SK-N-SH (cell line): Measurements from ENCODE around the gene ZBTB38. TPM values are rescaled to one million over a fixed set of nuclear protein-coding genes. Genes with fewer than 3 reads are reported as not detected.

ENCODE experiments used
- CTCF ChIA-PET: fragments of 300-600, 350-600 bp; formaldehyde crosslinking; extraction: SDS; loops from one replicate; lab custom pipeline; 2021; lab: Yijun Ruan, JAX
- POLR2A ChIA-PET: fragments of 350-600 bp; sonication (Branson Sonifier 250); formaldehyde crosslinking; extraction: SDS; loops from one replicate; lab custom pipeline; 2020; ENCODE audit warnings: antibody characterized with exemption, inconsistent platforms; lab: Yijun Ruan, JAX
- DNase-seq: peaks from one replicate; pipeline ENCODE4 v3.0.0; 2012
- H2AFZ ChIP-seq: fragments of 200-600 bp; sonication (generic); 2 replicates; pipeline ENCODE4 v1.8.1; 2016; ENCODE audit warnings: antibody characterized with exemption, mild to moderate bottlenecking, low read depth
- H3F3A ChIP-seq: fragments of 200-600 bp; sonication (generic); replicated peaks from 2 replicates; pipeline ENCODE3; 2016; ENCODE audit warnings: antibody characterized with exemption, mild to moderate bottlenecking; ENCODE audit not compliant: insufficient read depth
- H3K27ac ChIP-seq, 2 experiments: fragments of 200-500 bp in 1 of 2; fragments of 200-600 bp in 1 of 2; sonication (Bioruptor generic) in 1 of 2; sonication (generic), shearing (Covaris generic) in 1 of 2; 2 replicates each; pipeline versions ENCODE4 v1.5.1 to v1.6.1; 2014 to 2016; ENCODE audit warnings: low read depth in 2 of 2, inconsistent platforms in 1 of 2, low read length in 1 of 2, mild to moderate bottlenecking in 1 of 2, mixed read lengths in 1 of 2
- H3K27me3 ChIP-seq: fragments of 200-600 bp; sonication (generic), shearing (Covaris generic); 2 replicates; pipeline ENCODE4 v1.6.1; 2016; ENCODE audit warnings: mixed run types; ENCODE audit not compliant: insufficient read depth
- H3K36me3 ChIP-seq, 2 experiments: fragments of 200-500 bp in 1 of 2; fragments of 200-600 bp in 1 of 2; sonication (Bioruptor generic) in 1 of 2; sonication (generic) in 1 of 2; replicated peaks in 1 of 2; 2 replicates each; pipeline versions ENCODE3 to v1.5.1; 2014 to 2016; ENCODE audit warnings: low read length in 1 of 2, mild to moderate bottlenecking in 1 of 2; ENCODE audit not compliant: insufficient read depth in 2 of 2, control insufficient read depth in 1 of 2
- H3K4me1 ChIP-seq, 2 experiments: fragments of 200-500 bp in 1 of 2; fragments of 200-600 bp in 1 of 2; sonication (Bioruptor generic) in 1 of 2; sonication (generic), shearing (Covaris generic) in 1 of 2; 2 replicates each; pipeline versions ENCODE4 v1.5.1 to v1.6.1; 2014 to 2016; ENCODE audit warnings: low read depth in 1 of 2, low read length in 1 of 2, mixed run types in 1 of 2; ENCODE audit not compliant: insufficient read depth in 2 of 2, control insufficient read depth in 1 of 2
- H3K4me2 ChIP-seq: fragments of 200-600 bp; sonication (generic), shearing (Covaris generic); 2 replicates; pipeline ENCODE4 v1.6.1; 2017; ENCODE audit warnings: mixed run types
- H3K4me3 ChIP-seq, 2 experiments: fragments of 200-500 bp in 1 of 2; fragments of 200-600 bp in 1 of 2; sonication (Bioruptor generic) in 1 of 2; sonication (generic), shearing (Covaris generic) in 1 of 2; 2 replicates each; pipeline versions ENCODE4 v1.5.1 to v1.8.1; 2014 to 2016; ENCODE audit warnings: low read depth in 2 of 2, inconsistent platforms in 1 of 2, low read length in 1 of 2, mild to moderate bottlenecking in 1 of 2, mixed read lengths in 1 of 2, moderate library complexity in 1 of 2
- H3K79me2 ChIP-seq: fragments of 200-600 bp; sonication (generic); 2 replicates; pipeline ENCODE4 v1.8.1; 2017; ENCODE audit warnings: mild to moderate bottlenecking; ENCODE audit not compliant: insufficient read depth
- H3K9ac ChIP-seq: fragments of 200-600 bp; sonication (generic); 2 replicates; pipeline ENCODE4 v1.6.1; 2017; ENCODE audit warnings: mixed run types
- H3K9me2 ChIP-seq: fragments of 200-600 bp; sonication (generic); 2 replicates; pipeline ENCODE4 v1.6.1; 2017; ENCODE audit warnings: mixed run types
- H3K9me3 ChIP-seq: fragments of 200-600 bp; sonication (generic); 2 replicates; pipeline ENCODE4 v1.6.1; 2017; ENCODE audit warnings: mixed run types, mild to moderate bottlenecking, moderate library complexity
- H4K20me1 ChIP-seq: fragments of 200-600 bp; sonication (generic); 2 replicates; pipeline ENCODE4 v1.6.1; 2017; ENCODE audit warnings: mild to moderate bottlenecking, mixed run types; ENCODE audit not compliant: insufficient read depth
- CHD2 ChIP-seq: fragments of 150-350 bp; IDR thresholded peaks from 2 replicates; pipeline ENCODE4 v1.6.1; 2018; ENCODE audit warnings: low read length; ENCODE audit not compliant: partially characterized antibody
- EP300 ChIP-seq, 2 experiments: IDR thresholded peaks; 2 replicates each; pipeline versions ENCODE4 v1.4.0 to v1.6.1; 2012; ENCODE audit warnings: borderline replicate concordance in 1 of 2, low read depth in 1 of 2, low read length in 1 of 2
- FOSL2 ChIP-seq: IDR thresholded peaks from 2 replicates; pipeline ENCODE4 v1.4.0; 2012; ENCODE audit warnings: low read depth, mild to moderate bottlenecking, moderate library complexity, borderline replicate concordance
- GABPA ChIP-seq: IDR thresholded peaks from 2 replicates; pipeline ENCODE4 v1.4.0; 2012; ENCODE audit warnings: low read depth, mild to moderate bottlenecking
- JUND ChIP-seq: IDR thresholded peaks from 2 replicates; pipeline ENCODE4 v1.4.0; 2012
- MAX ChIP-seq: IDR thresholded peaks from 2 replicates; pipeline ENCODE4 v1.4.0; 2012; ENCODE audit warnings: low read depth
- MEF2A ChIP-seq: IDR thresholded peaks from 2 replicates; pipeline ENCODE4 v1.4.0; 2012; ENCODE audit warnings: low read depth, borderline replicate concordance
- MXI1 ChIP-seq: IDR thresholded peaks from 2 replicates; pipeline ENCODE4 v1.6.1; 2012; ENCODE audit warnings: mild to moderate bottlenecking, low read depth, low read length, improper control_type of control experiment
- NFIC ChIP-seq: IDR thresholded peaks from 2 replicates; pipeline ENCODE4 v1.4.0; 2012; ENCODE audit warnings: borderline replicate concordance
- PBX3 ChIP-seq: IDR thresholded peaks from 2 replicates; pipeline ENCODE4; 2012
- POLR2AphosphoS5 ChIP-seq: IDR thresholded peaks from 2 replicates; pipeline ENCODE4 v1.6.1; 2012; ENCODE audit warnings: low read depth, low read length
- REST ChIP-seq: IDR thresholded peaks from 2 replicates; pipeline ENCODE4 v1.6.1; 2012; ENCODE audit warnings: mild to moderate bottlenecking, low read depth, low read length, moderate library complexity
- RXRA ChIP-seq: IDR thresholded peaks from 2 replicates; pipeline ENCODE4 v1.4.0; 2012; ENCODE audit warnings: low read depth, mild to moderate bottlenecking, borderline replicate concordance
- SMC3 ChIP-seq: IDR thresholded peaks from 2 replicates; pipeline ENCODE4 v1.6.1; 2012; ENCODE audit warnings: low read depth, low read length, improper control_type of control experiment
- TCF12 ChIP-seq: IDR thresholded peaks from 2 replicates; pipeline ENCODE4 v1.4.0; 2012
- TEAD4 ChIP-seq: IDR thresholded peaks from 2 replicates; pipeline ENCODE4 v1.4.0; 2012; ENCODE audit warnings: mild to moderate bottlenecking, borderline replicate concordance; ENCODE audit not compliant: insufficient read depth
- WGBS: methylation state at CpG from one replicate; pipeline ENCODE4 v1.1.6; 2017; ENCODE audit warnings: low lambda C conversion rate; 5-methylcytosine and 5-hydroxymethylcytosine counted together
- polyA plus RNA-seq, 3 experiments: library from polyadenylated mRNA; depleted of rRNA; stranded (reverse); fragments of >200 nt; gene quantifications; 2 replicates each; pipeline ENCODE4 v1.2.3, GENCODE V29; 2012

ZBTB38 gene
- polyA plus RNA-seq, 1 of the 3 experiments (the other 2 are of a cell fraction), result 10.1 TPM

GRCh38 chr3:141407047-141407446 is 38.7 kb downstream of the ZBTB38 start:
- H4K20me1 ChIP-seq, result no peaks in the 10 kb centered on the region
- no peak overlapping the region for H3K4me3 ChIP-seq
- H3K79me2 ChIP-seq, result peaks cover 69% of the 10 kb centered on the region
- POLR2A ChIA-PET, result no interaction called here
- H3K4me1 ChIP-seq, result peaks cover 6 to 42% of the 10 kb centered on the region in 2 experiments
- no peaks in the 10 kb centered on the region for H3K9me2 ChIP-seq
- no peak overlapping the region for H2AFZ ChIP-seq
- H3K9me3 ChIP-seq, result no peaks in the 10 kb centered on the region
- H3K4me2 ChIP-seq, result no peak overlapping the region
- H3K9ac ChIP-seq, result no peak overlapping the region
- no peak for TF ChIP-seq MEF2A
- peak in 1 of 2 experiments; percentile 63; a peak in 1 of 4 replicates for TF ChIP-seq EP300 (IDR thresholded peaks at IDR 0.05; ENCODE audit: borderline replicate concordance in 1 of 2, low read depth in 1 of 2, low read length in 1 of 2)
- peak; percentile 66 for TF ChIP-seq JUND
- TF ChIP-seq REST, result no peak
- peak; percentile 39; the same call in 1 of the 2 replicates for TF ChIP-seq NFIC
- TF ChIP-seq MXI1, result no peak
- TF ChIP-seq FOSL2, result peak; percentile 52
- TF ChIP-seq SMC3, result no peak
- peak; percentile 49; the same call in 1 of the 2 replicates for TF ChIP-seq RXRA
- no peak for TF ChIP-seq CHD2
- peak; percentile 90 for TF ChIP-seq TCF12
- TF ChIP-seq GABPA, result no peak
- TF ChIP-seq MAX, result peak; percentile 59
- no peak for TF ChIP-seq TEAD4
- TF ChIP-seq POLR2AphosphoS5, result no peak
- TF ChIP-seq PBX3, result peak; percentile 56
- DNase-seq, result no peak
- 54% methylated on average over 4 of the region's 4 CpGs for WGBS
- peaks cover 34% of the 10 kb centered on the region for H3F3A ChIP-seq
- H3K36me3 ChIP-seq, result peaks cover 48 to 55% of the 10 kb centered on the region in 2 experiments
- CTCF ChIA-PET, result interaction anchor here (1.6 kb wide), 1 partner anchor 48 kb away, joined by 5 read pairs; no protein-coding TSS in a partner anchor
- no peaks in the 10 kb centered on the region for H3K27me3 ChIP-seq
- H3K27ac ChIP-seq, result peak overlapping the region in 1 of 2 experiments; percentile 78; a peak in 2 of 4 replicates
